Measurements from ENCODE around the gene BEND3.

DNA sequence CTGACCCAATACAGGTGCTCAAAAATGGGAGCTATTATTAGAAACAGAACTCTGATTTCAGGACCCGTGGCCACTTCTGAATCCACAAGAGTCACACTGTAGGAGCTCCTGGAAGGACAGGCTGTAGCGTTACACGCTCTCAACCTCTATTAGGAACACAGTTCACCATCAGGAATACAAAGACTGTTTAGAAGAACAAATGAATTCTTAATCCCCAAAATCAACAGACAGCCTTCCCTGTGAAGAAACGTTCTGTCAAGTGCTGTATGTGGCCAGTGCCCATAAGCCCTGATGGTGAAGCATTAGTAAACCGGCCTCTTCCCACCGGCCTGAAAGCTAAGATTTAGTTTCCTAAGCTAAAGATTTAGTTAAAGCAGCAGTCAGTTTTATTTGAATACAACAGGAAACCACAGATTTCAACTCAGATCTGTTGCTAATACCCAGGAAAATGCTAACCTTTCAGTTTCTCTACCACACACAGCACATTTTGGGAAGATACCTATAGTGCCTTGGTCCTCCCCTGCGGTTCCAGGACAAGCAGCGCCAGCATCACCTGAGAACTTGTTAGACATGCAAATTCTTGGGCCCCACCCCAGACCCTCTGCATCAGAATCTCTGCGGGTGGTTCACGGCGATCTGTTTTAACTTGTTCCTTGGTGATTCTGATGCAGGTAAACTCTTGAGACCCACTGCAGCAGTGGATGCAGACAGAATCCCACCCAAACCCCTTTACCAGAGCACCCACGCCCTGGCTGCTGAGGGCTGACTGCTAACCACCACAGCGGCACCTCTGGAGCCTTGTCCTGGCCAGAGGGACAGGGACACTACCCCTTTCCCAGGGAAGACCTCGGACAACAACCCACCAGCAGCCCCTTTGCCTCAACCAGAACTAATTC lies 53.9 kb downstream of the BEND3 start:
- TF ChIP-seq, protein P1, sequence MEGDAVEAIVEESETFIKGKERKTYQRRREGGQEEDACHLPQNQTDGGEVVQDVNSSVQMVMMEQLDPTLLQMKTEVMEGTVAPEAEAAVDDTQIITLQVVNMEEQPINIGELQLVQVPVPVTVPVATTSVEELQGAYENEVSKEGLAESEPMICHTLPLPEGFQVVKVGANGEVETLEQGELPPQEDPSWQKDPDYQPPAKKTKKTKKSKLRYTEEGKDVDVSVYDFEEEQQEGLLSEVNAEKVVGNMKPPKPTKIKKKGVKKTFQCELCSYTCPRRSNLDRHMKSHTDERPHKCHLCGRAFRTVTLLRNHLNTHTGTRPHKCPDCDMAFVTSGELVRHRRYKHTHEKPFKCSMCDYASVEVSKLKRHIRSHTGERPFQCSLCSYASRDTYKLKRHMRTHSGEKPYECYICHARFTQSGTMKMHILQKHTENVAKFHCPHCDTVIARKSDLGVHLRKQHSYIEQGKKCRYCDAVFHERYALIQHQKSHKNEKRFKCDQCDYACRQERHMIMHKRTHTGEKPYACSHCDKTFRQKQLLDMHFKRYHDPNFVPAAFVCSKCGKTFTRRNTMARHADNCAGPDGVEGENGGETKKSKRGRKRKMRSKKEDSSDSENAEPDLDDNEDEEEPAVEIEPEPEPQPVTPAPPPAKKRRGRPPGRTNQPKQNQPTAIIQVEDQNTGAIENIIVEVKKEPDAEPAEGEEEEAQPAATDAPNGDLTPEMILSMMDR (IDR thresholded peaks at IDR 0.05; ENCODE audit: low read depth, low read length): no peak
- TF ChIP-seq POLR2A (IDR thresholded peaks at IDR 0.05; ENCODE audit: extremely low read depth, insufficient read length) (no peak), MYC (IDR thresholded peaks at IDR 0.05; ENCODE audit: low read depth, low read length) (no peak)
